HPDE6-E6E7 (cell line): ENCODE measurements around the gene GLYAT.
A peak's percentile ranks its signal among the peaks of the same experiment; 100 is the strongest.

ENCODE experiments used
- DNase-seq: peaks from one replicate; pipeline ENCODE4 v3.0.0; 2011; ENCODE audit warnings: missing footprints; ENCODE audit errors: extremely low spot score

Gene GLYAT, protein sequence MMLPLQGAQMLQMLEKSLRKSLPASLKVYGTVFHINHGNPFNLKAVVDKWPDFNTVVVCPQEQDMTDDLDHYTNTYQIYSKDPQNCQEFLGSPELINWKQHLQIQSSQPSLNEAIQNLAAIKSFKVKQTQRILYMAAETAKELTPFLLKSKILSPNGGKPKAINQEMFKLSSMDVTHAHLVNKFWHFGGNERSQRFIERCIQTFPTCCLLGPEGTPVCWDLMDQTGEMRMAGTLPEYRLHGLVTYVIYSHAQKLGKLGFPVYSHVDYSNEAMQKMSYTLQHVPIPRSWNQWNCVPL

DNA sequence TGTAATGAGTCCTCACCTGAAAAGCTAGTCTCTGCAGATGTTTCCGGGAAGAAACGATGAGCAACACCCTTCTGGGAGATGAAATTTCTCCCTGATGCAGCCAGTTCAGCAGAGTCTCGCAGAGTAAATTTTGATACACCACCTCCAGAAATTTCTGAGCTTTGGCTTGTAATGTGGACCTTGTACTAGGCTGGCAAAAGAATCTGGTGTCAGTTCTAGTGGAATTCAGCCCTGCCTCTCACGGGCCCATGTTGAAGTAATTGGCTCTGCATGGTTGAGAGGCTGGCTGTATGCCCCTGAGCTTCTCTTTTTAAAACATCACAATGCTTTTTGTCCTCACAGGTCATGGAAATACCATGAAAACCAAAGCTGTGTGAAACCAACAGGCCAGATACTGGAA, at the start of gene GLYAT:
GLYAT (minus strand) TSS at position 125 of the 400 bp plus-strand sequence. CDS start 7,447 bp downstream, outside the sequence.
- DNase-seq, result no peak

DNA sequence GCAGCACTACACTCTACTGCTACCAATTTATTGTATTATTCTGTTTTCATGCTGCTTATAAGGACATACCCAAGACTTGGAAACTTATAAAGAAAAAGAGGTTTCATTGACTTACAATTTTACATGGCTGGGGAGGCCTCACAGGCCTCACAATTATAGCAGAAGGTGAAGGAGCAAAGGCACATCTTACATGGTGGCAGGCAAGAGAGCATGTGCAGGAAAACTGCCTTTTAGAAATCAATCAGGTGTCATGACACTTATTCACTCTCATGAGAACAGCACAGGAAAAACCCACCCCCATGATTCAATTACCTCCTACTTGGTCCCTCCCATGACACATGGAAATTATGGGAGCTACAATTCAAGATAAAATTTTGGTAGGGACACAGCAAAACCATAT, 49.6 kb upstream of the GLYAT start:
- DNase-seq, result no peak

DNA sequence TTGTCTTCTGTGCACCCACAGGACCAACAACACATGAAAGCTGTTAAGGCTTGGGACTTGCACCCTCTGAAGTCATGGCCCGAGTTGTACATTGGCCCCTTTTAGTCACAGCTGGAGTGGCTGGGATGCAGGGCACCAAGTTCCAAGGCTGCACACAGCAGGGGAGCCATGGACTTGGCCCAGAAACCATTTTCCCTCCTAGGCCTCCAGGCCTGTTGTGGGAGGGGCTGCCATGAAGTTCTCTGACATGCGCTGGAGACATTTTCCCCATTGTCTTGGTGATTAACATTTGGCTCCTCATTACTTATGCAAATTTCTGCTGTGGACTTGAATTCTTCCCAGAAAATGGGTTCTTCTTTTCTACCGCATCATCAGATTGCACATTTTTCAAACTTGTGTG, 48.8 kb upstream of the GLYAT start:
- DNase-seq, result no peak

DNA sequence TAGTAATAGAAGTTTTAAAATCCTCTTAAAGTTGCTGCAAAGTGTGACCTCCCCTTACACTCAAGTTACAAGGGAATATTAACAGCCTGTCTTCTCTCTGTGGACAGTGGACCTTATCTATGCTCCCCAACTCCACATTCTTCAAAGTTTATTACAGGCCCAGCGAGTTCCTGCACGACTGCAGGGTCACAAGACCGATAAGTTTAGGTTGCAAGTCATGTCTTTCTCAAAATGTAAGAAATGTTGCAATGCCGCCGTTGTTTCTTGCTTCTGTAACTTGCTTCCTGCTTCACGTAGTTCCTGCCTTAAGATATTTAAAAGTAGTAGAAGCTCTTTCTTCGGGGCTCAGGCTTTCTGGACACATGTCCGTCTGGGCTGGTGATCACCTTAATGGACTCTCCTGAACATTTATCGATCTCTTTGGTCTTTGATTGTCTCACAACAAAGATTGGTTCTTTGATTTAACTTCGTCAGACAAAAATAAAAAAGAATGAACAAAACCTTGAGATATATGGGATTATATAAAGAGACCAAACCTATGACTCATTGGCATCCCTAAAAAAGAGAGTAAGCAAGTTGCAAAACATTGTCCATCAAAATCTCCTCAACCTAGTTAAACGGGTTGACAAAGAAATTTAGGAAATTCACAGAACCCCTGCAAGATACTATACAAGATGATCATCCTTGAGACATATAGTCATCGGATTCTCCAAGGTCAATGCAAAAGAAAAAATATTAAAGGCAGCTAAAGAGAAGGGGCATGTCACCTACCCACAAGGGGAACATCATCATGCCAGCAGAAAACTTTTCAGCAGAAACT, 45.4 kb upstream of the GLYAT start:
- DNase-seq, result no peak

DNA sequence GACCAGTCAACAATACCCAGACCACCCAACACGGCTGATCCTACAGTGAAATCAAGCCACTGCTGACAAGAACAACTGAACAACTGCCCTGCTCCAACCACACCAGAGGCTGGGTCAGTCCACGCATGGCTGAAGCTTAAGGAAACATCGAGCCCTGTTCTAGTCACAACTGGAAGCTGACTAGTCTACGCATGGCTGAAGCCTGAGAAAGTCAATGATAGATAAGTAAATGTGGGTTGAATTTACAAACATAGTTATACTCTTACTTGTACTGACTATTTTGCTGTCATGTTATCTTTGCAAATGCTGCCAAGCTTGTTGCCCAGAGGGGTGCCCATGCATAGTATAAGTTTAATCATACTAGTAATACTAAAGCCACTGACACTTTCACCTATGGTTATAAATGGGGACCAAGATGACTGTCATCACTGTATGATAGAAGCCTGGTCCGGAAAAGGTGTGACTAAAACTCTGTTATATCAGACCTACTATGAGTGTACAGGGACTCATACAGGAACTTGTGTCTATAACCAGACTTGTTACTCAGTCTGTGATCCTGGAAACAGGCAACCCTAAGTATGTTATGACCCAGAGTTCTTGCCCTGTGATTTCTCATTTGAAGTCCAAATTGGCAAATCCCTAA, 43.4 kb upstream of the GLYAT start:
- no peak for DNase-seq

DNA sequence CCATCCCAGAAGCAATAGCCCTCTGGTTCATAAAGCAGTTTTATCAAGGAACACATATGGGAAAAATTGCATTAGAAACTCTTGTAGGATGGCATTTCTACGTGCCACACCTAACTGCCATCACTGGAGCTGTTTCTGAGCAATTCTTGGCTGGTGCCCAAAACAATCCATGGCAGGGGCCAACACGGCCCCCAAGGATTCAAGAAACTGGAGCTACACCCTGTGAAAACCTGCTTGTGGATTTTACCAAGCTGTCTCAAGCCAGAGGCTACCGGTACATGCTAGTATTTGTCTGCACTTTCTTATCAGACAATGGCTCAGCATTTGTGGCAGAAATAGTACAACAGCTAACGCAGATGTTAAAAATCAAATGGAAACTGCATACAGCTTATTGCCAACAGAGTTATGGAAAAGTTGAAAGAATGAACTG, 42.4 kb upstream of the GLYAT start:
- DNase-seq, result no peak

DNA sequence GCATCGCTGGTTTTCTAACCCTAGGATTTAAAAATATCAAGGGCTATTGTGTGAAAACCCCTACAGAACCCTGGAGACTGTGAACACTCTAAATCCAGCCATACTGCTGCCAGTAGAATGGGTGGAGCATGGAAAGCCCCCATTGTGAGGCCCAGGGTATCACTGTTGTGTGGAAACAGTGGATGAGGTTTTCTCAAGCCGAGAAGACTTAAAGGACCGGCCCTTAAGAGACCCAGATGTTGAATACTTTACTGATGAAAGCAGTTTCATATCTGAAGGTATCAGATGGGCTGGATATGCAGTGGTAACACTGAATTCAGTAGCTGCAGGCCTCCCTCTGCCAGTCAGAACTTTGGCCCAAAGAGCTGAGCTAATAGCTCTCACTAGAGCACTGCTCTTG, 41.6 kb upstream of the GLYAT start:
- DNase-seq, result no peak

DNA sequence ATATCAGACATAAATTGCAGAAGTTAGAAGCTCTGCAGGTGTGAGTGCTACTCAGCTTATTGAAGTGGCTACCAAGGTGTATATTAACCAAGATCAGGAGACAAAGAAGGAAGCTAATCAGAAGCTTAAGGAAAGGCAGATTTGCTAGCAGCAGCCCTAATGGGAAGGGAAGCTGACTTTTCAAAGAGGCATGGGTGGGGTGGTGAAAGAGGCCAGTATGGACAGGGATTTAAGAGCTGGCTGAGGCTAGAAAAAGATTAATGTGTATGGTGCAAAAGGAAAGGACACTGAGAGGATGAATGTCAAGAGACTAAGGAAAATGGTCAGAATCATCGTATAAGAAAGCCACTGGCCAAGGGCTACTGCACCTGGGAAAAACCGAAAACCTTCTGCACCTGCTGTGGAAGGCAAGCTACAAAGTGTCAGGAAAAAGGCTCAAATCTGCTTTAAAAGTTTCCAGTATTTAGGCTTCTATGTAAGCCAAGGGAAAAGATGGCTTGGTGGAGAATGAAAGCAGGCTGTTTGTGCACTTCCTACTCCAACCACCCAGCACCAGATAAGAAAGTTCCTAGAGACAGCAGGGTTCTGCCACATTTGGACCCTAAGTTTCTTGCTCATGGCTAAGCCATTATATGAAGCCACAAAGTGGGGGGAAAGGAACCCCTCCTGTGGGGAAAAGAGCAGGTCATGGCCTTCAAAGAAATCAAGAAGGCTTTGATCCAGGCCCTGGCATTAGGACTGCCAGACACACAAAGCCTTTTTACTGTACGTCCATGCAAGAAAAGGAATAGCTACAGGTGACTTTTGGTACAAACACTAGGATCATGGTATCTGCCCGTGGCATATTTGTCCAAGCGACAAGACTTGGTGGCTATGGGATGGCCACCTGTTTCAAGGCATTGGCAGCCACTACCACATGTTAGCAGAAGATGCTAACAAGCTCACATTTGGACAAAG, 40.9 kb upstream of the GLYAT start:
- no peak for DNase-seq

DNA sequence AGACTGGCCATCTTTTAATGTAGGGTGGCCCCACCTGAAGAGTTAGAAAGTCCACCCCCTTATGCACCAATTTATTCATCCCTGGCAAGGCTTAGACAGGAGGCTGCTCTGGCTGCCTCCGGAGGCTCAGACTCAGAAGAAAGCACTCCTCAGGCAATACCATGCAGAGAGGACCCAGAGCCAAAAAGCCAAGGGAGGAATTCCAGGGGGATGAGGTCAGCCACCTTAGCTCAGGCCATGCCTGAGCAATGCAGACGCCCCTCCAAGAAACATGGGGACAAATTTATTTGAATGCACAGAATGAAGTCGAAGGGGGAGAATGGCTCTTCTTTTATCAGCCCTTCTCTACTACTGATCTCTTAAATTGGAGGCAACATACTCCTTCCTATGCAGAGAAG, 39.7 kb upstream of the GLYAT start:
- no peak for DNase-seq

DNA sequence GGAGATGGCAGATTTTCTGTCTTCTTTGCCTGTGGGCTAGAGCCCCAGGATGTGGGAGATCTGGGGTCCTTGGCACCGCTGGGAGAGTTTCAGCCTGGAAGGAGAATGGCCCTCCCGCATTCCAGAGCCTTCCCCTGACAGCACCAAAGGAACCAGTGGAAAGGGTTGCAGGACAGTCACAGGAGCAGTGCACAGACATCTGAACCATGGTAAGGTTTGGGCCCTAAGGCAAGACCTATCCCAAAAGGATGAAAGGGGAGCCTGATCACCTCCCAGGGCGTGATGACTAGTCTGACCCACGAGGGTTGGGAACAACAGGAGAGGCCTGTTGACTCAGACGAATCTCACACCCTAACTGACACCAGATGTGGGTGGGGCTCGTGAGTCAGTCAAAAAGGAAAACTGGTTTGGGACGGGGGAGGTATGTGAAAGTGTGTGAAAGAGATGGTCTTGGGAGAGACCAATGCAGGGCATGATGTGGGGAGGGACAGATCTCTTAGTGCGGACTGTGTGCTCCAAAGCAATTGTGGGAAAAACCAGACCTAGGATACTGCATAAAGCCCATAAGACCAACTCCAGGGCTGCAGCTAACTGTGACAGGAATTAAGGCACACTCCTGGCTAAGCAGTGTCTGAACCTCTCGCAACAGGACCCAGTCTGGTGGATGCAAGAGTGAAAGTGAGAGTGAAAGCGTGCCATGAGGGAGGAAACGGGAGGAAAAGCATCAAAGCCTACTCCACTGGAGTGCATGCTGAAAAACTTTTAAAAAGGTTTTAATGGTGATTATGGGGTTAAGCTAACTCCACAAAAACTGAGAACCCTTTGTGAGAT, 39.1 kb upstream of the GLYAT start:
- DNase-seq, result peak; percentile 64

DNA sequence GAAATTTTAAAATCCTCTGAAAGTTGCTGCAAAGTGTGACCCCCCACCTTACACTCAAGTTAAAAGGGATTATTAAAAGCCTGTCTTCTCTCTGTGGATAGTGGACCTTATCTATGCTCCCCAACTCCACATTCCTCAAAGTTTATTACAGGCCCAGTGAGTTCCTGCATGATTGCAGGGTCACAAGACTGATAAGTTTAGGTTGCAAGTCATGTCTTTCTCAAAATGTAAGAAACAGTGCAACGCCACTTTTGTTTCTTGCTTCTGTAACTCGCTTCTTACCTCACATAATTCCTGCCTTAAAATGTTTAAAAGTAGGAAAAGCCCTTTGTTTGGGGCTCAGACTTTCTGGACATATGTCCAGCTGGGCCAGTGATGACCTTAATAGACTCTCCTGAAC, 38.4 kb upstream of the GLYAT start:
- no peak for DNase-seq

DNA sequence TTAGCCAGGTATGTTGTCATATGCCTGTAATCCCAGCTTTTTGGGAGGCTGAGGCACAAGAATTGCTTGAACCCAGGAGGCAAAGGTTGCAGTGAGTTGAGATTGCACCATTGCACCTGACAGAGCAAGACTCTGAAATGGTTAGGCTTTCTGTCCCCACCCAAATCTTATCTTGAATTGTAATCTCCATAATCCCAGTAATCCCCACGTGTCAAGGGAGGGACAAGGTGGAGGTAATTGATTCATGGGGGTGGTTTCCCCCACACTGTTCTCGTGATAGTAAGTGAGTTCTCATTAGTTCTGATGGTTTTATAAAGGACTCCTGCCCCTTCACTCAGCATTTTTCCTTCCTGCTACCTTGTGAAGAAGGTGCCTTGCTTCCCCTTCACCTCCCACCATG, 37.6 kb upstream of the GLYAT start:
- no peak for DNase-seq

DNA sequence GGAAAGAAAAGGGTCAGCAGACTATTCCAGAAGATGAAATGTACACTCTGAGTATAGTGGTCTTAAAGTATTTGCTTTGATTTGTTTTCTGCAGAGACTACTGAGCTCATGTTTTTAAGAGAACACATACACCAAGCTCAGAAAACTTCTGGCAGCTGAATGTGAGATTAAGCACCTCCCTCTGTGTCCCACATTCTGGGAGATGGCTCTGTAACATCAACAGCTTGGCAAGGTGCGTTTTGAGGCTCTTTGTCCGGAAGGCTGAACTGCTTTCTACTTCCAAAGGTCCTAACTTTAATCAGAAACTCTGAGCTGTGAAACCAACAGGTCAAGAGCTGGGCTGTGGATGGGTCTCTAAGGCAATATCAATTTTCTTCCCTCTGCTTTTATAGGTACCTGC, 36.4 kb upstream of the GLYAT start:
- no peak for DNase-seq

DNA sequence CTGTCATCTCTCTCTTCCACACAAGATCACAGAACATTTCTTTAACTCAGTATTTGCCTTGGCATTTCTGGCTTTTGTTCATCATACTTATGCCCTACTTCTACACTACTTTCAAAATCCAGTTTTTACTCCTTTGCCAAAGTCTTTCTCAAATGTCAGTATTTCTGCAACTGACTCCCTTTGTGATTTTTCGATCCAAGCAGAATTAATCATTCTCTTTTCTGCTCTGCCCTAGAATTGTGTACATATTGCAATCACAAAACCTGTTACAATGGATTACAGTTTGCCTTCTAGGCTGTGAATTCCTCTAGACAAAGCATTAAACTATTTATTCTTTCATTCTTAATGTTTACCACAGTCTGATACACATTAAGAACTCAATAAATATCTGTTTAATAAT, 33.3 kb upstream of the GLYAT start:
- DNase-seq, result no peak

DNA sequence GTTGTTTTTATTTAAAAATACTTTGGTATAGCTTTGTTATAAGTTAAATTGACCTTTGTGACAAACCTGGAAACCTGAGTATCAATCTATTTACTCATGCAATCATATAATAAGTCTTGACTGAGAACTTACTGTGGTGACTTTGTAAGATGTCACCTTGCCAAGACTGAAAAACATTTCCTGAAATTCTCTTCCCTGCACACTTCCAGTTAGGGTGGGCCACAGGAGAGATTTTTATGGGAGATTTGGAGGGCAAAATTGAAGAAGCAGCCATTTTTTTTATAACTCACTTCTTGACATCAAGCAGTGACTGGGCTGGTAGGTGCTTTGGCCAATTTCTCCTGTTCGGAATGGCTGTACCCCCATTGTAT, 31.4 kb upstream of the GLYAT start:
- no peak for DNase-seq

DNA sequence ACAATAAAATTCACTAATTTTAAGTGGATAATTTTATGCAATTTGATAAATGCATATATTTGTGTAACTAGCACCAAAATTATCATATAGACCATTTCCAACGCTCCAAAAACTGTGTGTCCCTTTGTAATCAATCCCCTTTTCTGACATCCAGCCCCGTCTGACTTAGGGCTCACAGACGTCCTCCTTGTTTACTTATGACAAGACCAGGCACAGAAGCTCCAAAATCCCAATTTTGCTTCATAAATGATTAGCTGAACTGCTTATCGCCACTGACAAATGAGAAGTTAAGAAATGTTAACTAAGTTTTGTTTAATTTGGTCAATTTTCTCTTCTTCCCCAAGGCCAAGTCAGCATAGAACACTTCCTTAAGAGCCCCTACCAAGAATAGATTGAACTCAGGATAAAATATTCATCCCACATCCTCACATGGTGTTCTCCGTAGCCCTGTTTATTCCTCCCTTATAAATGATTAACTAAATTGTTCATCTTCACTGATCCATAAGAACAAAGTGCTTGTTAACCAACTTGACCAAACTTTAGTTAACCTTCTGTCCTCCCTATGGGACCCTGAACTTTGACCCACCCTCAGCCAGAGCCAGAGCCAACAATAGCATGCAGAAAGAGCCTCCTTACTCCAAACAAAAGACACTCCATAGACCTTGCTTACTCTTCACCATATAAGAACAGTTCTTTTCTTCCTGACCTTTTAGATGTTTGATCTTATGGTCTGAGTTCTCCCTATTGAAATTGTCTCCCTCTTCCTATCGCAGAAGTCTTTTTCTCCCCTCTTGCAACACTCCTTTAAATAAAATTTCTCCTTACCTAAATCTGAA, 30.8 kb upstream of the GLYAT start:
- DNase-seq, result no peak

DNA sequence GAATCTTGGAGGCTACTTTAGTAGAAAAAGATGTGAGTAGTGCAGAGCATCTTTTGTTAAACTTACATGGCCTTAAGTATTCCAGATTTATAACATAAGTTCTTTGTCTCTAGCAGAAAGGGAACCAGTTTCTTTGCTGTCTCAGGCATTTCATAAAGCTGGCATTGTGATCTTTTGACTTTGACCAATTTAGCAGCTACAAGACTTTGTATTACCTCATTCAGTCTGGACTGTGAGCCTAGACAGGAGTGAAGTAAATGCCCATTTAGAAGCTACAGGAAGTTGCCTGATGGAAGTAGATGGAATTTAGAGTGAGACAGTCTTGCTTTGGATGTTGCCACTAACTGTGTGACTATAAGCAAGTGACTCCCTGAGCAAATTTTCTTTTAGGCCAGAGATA, 25.7 kb upstream of the GLYAT start:
- DNase-seq, result no peak

DNA sequence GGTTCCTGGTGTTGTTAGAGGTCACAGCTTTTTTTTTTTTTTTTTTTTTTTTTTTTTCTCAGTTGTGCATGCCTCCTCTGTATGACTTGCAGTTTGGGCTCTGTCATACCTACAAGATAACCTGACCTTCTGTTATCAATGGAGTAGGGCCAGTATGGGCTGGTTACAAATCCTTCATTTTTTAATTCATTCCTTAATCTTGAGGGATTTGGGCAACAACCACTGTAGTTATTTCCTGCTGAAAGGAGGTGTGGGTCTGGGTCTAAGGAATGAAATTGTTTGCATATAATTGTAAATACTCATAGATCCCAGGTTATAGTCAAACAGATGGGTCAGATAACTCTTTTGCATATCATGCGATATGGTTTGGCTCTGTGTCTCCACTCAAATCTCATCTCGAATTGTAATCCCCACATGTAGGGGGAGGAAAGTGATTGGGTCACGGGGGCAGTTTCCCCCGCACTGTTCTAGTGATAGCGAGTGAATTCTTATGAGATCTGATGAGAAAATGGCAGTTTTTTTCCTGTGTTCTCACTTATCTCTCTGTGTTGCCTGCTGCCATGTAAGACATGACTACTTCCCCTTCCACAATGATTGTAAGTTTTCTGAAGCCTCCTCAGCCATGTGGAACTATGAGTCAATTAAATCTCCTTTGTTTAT, 14.1 kb upstream of the GLYAT start:
- no peak for DNase-seq

DNA sequence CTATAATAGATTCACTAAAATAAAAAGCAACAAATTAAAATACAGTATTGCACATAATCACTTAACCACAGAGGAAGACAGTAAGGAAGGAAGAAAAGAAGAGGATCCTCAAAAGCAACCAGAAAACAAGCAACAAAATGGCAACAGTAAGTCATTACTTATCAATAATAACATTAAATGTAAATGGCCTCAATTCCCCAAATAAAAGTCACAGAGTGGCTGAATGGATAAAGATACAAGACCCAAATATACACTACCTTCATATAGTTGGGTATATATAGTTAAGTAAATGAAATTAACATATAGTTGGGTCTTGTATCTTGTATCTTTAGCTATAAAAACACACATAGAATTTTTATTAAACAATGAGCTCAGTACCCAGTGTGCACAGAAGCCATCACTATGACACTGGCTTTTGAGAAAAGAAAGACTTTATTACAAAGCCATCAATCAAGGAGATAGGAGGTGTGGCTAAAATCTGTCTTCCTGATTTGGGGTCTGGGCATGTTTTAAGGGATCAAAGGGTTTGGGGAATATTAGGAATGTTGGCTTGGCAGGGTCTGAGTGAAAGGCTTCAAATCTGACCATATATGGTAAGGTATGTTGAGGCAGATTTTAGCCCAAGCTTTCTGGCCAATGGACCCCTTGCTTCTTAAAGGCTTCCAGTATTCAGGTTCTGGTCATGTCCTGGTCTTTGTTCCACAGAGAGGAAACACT, 13.4 kb upstream of the GLYAT start:
- DNase-seq, result no peak
